PC-3 (cell line): Measurements from ENCODE around the gene NCAPG2. TPM values are rescaled to one million over a fixed set of nuclear protein-coding genes. Genes with fewer than 3 reads are reported as not detected.
A peak's percentile ranks its signal among the peaks of the same experiment; 100 is the strongest.

Experiments used
- ATAC-seq: fragments of 200-7000 bp; cut with Tn5 transposase; 2 replicates; pipeline ENCODE4 v1.9.1; 2020; ENCODE audit warnings: mild to moderate bottlenecking, moderate library complexity
- BruUV-seq: library from RNA; stranded (reverse); fragments of 400-500 nt; replicated peaks from 2 replicates; lab custom pipeline; 2021; lab: Mats Ljungman, UMichigan
- CTCF ChIA-PET: fragments of 300-600 bp; sonication (Branson Sonifier 250); formaldehyde crosslinking; loops from one replicate; lab custom pipeline; 2022; ENCODE audit warnings: antibody characterized with exemption; lab: Charles Lee
- POLR2A ChIA-PET: fragments of 300-600 bp; sonication (Branson Sonifier 250); formaldehyde crosslinking; loops from one replicate; lab custom pipeline; 2022; ENCODE audit warnings: antibody characterized with exemption; ENCODE audit not compliant: unreplicated experiment; lab: Charles Lee
- DNase-seq: peaks from one replicate; pipeline ENCODE4 v3.0.0-alpha.2; 2015
- H2AFZ ChIP-seq: fragments of 300-600 bp; sonication (generic); 2 replicates; pipeline ENCODE4 v1.6.0; 2016; ENCODE audit warnings: antibody characterized with exemption, low read length
- H3F3A ChIP-seq: fragments of 300-600 bp; sonication (generic); one replicate; pipeline ENCODE4 v1.6.0; 2017; ENCODE audit warnings: antibody characterized with exemption, low read length, control low read depth, mild to moderate bottlenecking; ENCODE audit not compliant: unreplicated experiment
- H3K27ac ChIP-seq: fragments of 300-600 bp; sonication (generic); 2 replicates; pipeline ENCODE4 v1.5.1; 2016; ENCODE audit warnings: mild to moderate bottlenecking, low read length
- H3K27me3 ChIP-seq: fragments of 300-600 bp; sonication (generic); 2 replicates; pipeline ENCODE4 v1.6.1; 2016; ENCODE audit warnings: low read length, mixed read lengths
- H3K36me3 ChIP-seq: fragments of 300-600 bp; sonication (generic); 2 replicates; pipeline ENCODE4 v1.6.1; 2016; ENCODE audit warnings: low read depth, mixed run types, low read length, mixed read lengths
- H3K4me1 ChIP-seq: fragments of 300-600 bp; sonication (generic); 2 replicates; pipeline ENCODE4 v1.5.1; 2016; ENCODE audit warnings: low read length; ENCODE audit not compliant: insufficient read depth
- H3K4me2 ChIP-seq: fragments of 300-600 bp; sonication (generic); 2 replicates; pipeline ENCODE4 v1.6.0; 2016; ENCODE audit warnings: low read length
- H3K4me3 ChIP-seq: fragments of 300-600 bp; sonication (generic); 2 replicates; pipeline ENCODE4 v1.5.1; 2016; ENCODE audit warnings: mild to moderate bottlenecking, low read length, mixed read lengths
- H3K79me2 ChIP-seq: fragments of 300-600 bp; sonication (generic); 2 replicates; pipeline ENCODE4 v1.6.1; 2017; ENCODE audit warnings: low read length, mixed read lengths
- H3K9ac ChIP-seq: fragments of 300-600 bp; sonication (generic); 2 replicates; pipeline ENCODE4 v1.6.0; 2016; ENCODE audit warnings: mild to moderate bottlenecking, low read length
- H3K9me2 ChIP-seq: fragments of 300-600 bp; sonication (generic); replicated peaks from 2 replicates; pipeline ENCODE4 v1.6.1; 2016; ENCODE audit warnings: mixed run types, low read length, mixed read lengths
- H3K9me3 ChIP-seq: fragments of 300-600 bp; sonication (generic); 2 replicates; pipeline ENCODE4 v1.6.1; 2016; ENCODE audit warnings: low read length, mixed read lengths
- H4K20me1 ChIP-seq: fragments of 300-600 bp; sonication (generic); 2 replicates; pipeline ENCODE4 v1.6.1; 2016; ENCODE audit warnings: low read length, mixed read lengths
- CTCF ChIP-seq: fragments of 300-600 bp; sonication (generic); conservative IDR thresholded peaks from 2 replicates; pipeline ENCODE4 v1.5.1; 2017; ENCODE audit warnings: antibody characterized with exemption, low read depth, mild to moderate bottlenecking, low read length
- EZH2 ChIP-seq: fragments of 300-600 bp; sonication (generic); IDR thresholded peaks from one replicate; pipeline ENCODE4 v1.6.1; 2017; ENCODE audit warnings: antibody characterized with exemption, mild to moderate bottlenecking, low read length; ENCODE audit not compliant: unreplicated experiment
- EZH2phosphoT487 ChIP-seq: fragments of 300-600 bp; sonication (generic); IDR thresholded peaks from 2 replicates; pipeline ENCODE4 v1.6.1; 2018; ENCODE audit warnings: mild to moderate bottlenecking, antibody characterized with exemption, low read length, borderline replicate concordance
- intact Hi-C: fragments of 100-400 bp; cut with micrococcal nuclease; formaldehyde crosslinking; loops from 2 replicates; pipeline ENCODE4 v1.9.0; 2023
- total RNA-seq: library from RNA; depleted of rRNA; stranded (reverse); fragments of >200 nt; gene quantifications from 2 replicates; pipeline ENCODE4 v1.2.3, GENCODE V29; 2014

NCAPG2 gene
- total RNA-seq, 1 experiment from 2014 or later: 49.2 TPM

GRCh38 chr7:158663428-158663741 lies 41.2 kb downstream of the NCAPG2 start:
- Histone ChIP-seq H3K79me2 (no peaks in the 10 kb centered on the region), H3K9me3 (no peaks in the 10 kb centered on the region), H3K9me2 (no peaks in the 10 kb centered on the region), H3K27me3 (no peaks in the 10 kb centered on the region), H3K27ac (no peak overlapping the region), H3K9ac (no peak overlapping the region), H3K4me2 (no peak overlapping the region), H3K4me3 (no peak overlapping the region), H4K20me1 (no peaks in the 10 kb centered on the region), H3K4me1 (no peaks in the 10 kb centered on the region), H2AFZ (no peak overlapping the region), H3K36me3 (peaks cover 31% of the 10 kb centered on the region), H3F3A (no peaks in the 10 kb centered on the region)
- intact Hi-C loops: no loop called here
- TF ChIP-seq EZH2phosphoT487 (no peak), EZH2 (no peak), CTCF (no peak)
- DNase-seq (no peak), ATAC-seq (no peak)
- CTCF ChIA-PET: no interaction called here
- no TSS peak for BruUV-seq
- POLR2A ChIA-PET: no interaction called here

GRCh38 chr7:158662610-158663427 lies 41.8 kb downstream of the NCAPG2 start:
- TF ChIP-seq EZH2: no peak
- TF ChIP-seq CTCF: no peak
- TF ChIP-seq EZH2phosphoT487: no peak
- Histone ChIP-seq H3K27me3 (no peaks in the 10 kb centered on the region), H3K79me2 (no peaks in the 10 kb centered on the region), H3F3A (no peaks in the 10 kb centered on the region), H3K9ac (no peak overlapping the region), H3K36me3 (peaks cover 35% of the 10 kb centered on the region), H3K9me3 (no peaks in the 10 kb centered on the region), H3K9me2 (no peaks in the 10 kb centered on the region), H4K20me1 (no peaks in the 10 kb centered on the region), H3K27ac (no peak overlapping the region), H3K4me3 (no peak overlapping the region), H3K4me1 (no peaks in the 10 kb centered on the region), H3K4me2 (no peak overlapping the region), H2AFZ (no peak overlapping the region)
- ATAC-seq (no peak), DNase-seq (no peak)
- intact Hi-C loops: no loop called here
- POLR2A ChIA-PET: no interaction called here
- BruUV-seq: no TSS peak
- CTCF ChIA-PET: no interaction called here

DNA sequence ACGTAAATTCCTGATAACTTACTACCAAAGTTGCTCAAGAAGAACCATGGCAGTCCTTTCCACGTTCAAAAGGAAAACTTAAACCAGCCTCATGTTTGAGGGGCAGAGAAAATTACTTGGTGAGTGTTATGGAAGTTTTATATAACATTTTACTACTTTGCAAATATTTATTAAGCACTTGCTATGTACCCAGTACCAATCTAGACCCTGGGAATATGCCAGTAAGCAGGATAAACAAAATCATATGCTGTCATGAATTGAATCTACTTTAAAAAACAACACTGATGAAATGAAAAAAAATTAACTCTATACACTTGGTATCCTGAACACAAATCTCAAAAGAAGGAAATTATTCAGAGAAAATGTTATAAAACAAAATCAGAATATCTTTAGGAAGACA lies 46.1 kb downstream of the NCAPG2 start:
- no TSS peak for BruUV-seq
- no peaks in the 10 kb centered on the region for H4K20me1 ChIP-seq
- ATAC-seq (peak; percentile 58), DNase-seq (no peak)
- CTCF ChIA-PET: interaction anchor here (0.7 kb wide), 1 partner anchor 30 kb away, joined by 6 read pairs; no protein-coding TSS in a partner anchor
- no peak overlapping the region for H3K4me3 ChIP-seq
- H3F3A ChIP-seq: no peaks in the 10 kb centered on the region
- peaks cover 34% of the 10 kb centered on the region for H3K36me3 ChIP-seq
- H3K27me3 ChIP-seq: no peaks in the 10 kb centered on the region
- no peak overlapping the region for H3K9ac ChIP-seq
- H3K9me2 ChIP-seq: no peaks in the 10 kb centered on the region
- no peaks in the 10 kb centered on the region for H3K4me1 ChIP-seq
- POLR2A ChIA-PET: no interaction called here
- H3K9me3 ChIP-seq: no peaks in the 10 kb centered on the region
- no peaks in the 10 kb centered on the region for H3K79me2 ChIP-seq
- no peak overlapping the region for H2AFZ ChIP-seq
- intact Hi-C loops: loop anchor here (1.0 kb wide), 1 partner anchor 9 kb away; no protein-coding TSS in a partner anchor
- H3K4me2 ChIP-seq: no peak overlapping the region
- TF ChIP-seq EZH2: no peak
- no peak for TF ChIP-seq EZH2phosphoT487
- no peak for TF ChIP-seq CTCF
- H3K27ac ChIP-seq: no peak overlapping the region
